Transverse colon (tissue), 3 donors: ENCODE results near the gene UBE2R2.
"Not testable (repeated sequence)": the region's sequence is repeated elsewhere in the genome, so short reads cannot be mapped to it uniquely, and the experiment has no call there.

ENCODE experiments used
- POLR2A ChIP-seq: fragments of 450-650 bp; IDR thresholded peaks from one replicate; pipeline ENCODE4 v1.6.1; 2016; ENCODE audit warnings: antibody characterized with exemption, mild to moderate bottlenecking, moderate library complexity
- TF ChIP-seq, protein P1 (sequence below), 5 experiments: fragments of 200-600 bp in 3 of 5; fragments of 450-650 bp in 2 of 5; sonication (generic) in 3 of 5; IDR thresholded peaks; 1 replicate in 2 of 5; 2 replicates in 3 of 5; pipeline ENCODE4 v1.5.1; 2016 to 2017; ENCODE audit warnings: antibody characterized with exemption in 5 of 5, inconsistent platforms in 3 of 5, mild to moderate bottlenecking in 2 of 5, moderate library complexity in 1 of 5

GRCh38 chr9:33773135-33773534 lies 43.8 kb upstream of the UBE2R2 start:
- TF ChIP-seq POLR2A = not testable (repeated sequence)
- TF ChIP-seq, protein P1, sequence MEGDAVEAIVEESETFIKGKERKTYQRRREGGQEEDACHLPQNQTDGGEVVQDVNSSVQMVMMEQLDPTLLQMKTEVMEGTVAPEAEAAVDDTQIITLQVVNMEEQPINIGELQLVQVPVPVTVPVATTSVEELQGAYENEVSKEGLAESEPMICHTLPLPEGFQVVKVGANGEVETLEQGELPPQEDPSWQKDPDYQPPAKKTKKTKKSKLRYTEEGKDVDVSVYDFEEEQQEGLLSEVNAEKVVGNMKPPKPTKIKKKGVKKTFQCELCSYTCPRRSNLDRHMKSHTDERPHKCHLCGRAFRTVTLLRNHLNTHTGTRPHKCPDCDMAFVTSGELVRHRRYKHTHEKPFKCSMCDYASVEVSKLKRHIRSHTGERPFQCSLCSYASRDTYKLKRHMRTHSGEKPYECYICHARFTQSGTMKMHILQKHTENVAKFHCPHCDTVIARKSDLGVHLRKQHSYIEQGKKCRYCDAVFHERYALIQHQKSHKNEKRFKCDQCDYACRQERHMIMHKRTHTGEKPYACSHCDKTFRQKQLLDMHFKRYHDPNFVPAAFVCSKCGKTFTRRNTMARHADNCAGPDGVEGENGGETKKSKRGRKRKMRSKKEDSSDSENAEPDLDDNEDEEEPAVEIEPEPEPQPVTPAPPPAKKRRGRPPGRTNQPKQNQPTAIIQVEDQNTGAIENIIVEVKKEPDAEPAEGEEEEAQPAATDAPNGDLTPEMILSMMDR (IDR thresholded peaks at IDR 0.05) = not testable (repeated sequence)
